Smooth muscle cell (in vitro differentiated cells): ENCODE results near the gene SERPINA12. TPM values are rescaled to one million over a fixed set of nuclear protein-coding genes. Genes with fewer than 3 reads are reported as not detected.
"Not testable (repeated sequence)": the region's sequence is repeated elsewhere in the genome, so short reads cannot be mapped to it uniquely, and the experiment has no call there.

Source experiments
- DNase-seq: peaks from one replicate; lab custom pipeline; 2025; ENCODE audit not compliant: unreplicated experiment; lab: John Stamatoyannopoulos, UW
- H2AFZ ChIP-seq: fragments of 200-600 bp; sonication (generic); 2 replicates; pipeline ENCODE4 v1.6.0; 2016; ENCODE audit warnings: antibody characterized with exemption, low read depth, mild to moderate bottlenecking
- H3F3A ChIP-seq: fragments of 200-600 bp; sonication (generic); 2 replicates; pipeline ENCODE4 v1.6.0; 2017; ENCODE audit warnings: antibody characterized with exemption, low read depth
- H3K27ac ChIP-seq: fragments of 200-600 bp; sonication (generic); 2 replicates; pipeline ENCODE4 v1.5.1; 2016; ENCODE audit warnings: low read depth, mild to moderate bottlenecking
- H3K27me3 ChIP-seq: fragments of 200-600 bp; sonication (generic); 2 replicates; pipeline ENCODE4 v1.6.1; 2016; ENCODE audit warnings: low read depth, mild to moderate bottlenecking
- H3K36me3 ChIP-seq: fragments of 200-600 bp; sonication (generic); 2 replicates; pipeline ENCODE4 v1.5.1; 2016; ENCODE audit warnings: low read depth
- H3K4me1 ChIP-seq: fragments of 200-600 bp; sonication (generic); 2 replicates; pipeline ENCODE4 v1.5.1; 2016; ENCODE audit warnings: low read depth
- H3K4me2 ChIP-seq: fragments of 200-600 bp; sonication (generic); 2 replicates; pipeline ENCODE4 v1.6.0; 2016; ENCODE audit warnings: mild to moderate bottlenecking
- H3K4me3 ChIP-seq: fragments of 200-600 bp; sonication (generic); 2 replicates; pipeline ENCODE4 v1.5.1; 2016; ENCODE audit warnings: mild to moderate bottlenecking
- H3K79me2 ChIP-seq: fragments of 200-600 bp; sonication (generic); 2 replicates; pipeline ENCODE4 v1.6.0; 2016; ENCODE audit warnings: low read depth, mild to moderate bottlenecking
- H3K9ac ChIP-seq: fragments of 200-600 bp; sonication (generic); 2 replicates; pipeline ENCODE4 v1.6.0; 2016; ENCODE audit warnings: low read depth
- H3K9me3 ChIP-seq: fragments of 200-600 bp; sonication (generic); replicated peaks from 2 replicates; pipeline ENCODE4 v1.5.1; 2016; ENCODE audit warnings: low read depth
- H4K20me1 ChIP-seq: fragments of 200-600 bp; sonication (generic); 2 replicates; pipeline ENCODE4 v1.6.0; 2016; ENCODE audit warnings: low read depth
- CTCF ChIP-seq: fragments of 200-600 bp; sonication (generic); IDR thresholded peaks from 2 replicates; pipeline ENCODE4 v1.5.1; 2017; ENCODE audit warnings: borderline replicate concordance, mild to moderate bottlenecking, antibody characterized with exemption; ENCODE audit not compliant: insufficient read depth, poor library complexity, severe bottlenecking
- WGBS: methylation state at CpG from one replicate; pipeline ENCODE4 v1.1.7; 2016; ENCODE audit warnings: low lambda C conversion rate; 5-methylcytosine and 5-hydroxymethylcytosine counted together
- polyA plus RNA-seq: library from polyadenylated mRNA; unstranded; fragments of >200 nt; fragmentation: Nextera tagmentation; extraction: Ambion mirVana; gene quantifications from 2 replicates; pipeline ENCODE4 v1.2.1, GENCODE V29; 2016
- total RNA-seq: library from RNA; depleted of rRNA; stranded (reverse); fragments of >200 nt; gene quantifications from 2 replicates; pipeline ENCODE4 v1.2.3, GENCODE V29; 2014

The SERPINA12 gene
- total and polyA plus RNA-seq, 2 experiments from 2014 or later, result not detected

GRCh38 chr14:94484481-94484880, 24.8 kb downstream of the SERPINA12 start:
- DNase-seq, result no peak
- TF ChIP-seq CTCF, result no peak
- Histone ChIP-seq H2AFZ (no peak overlapping the region), H3K4me3 (no peak overlapping the region), H3K27ac (no peak overlapping the region), H3K36me3 (no peaks in the 10 kb centered on the region), H3K79me2 (no peaks in the 10 kb centered on the region), H3K9me3 (no peaks in the 10 kb centered on the region), H4K20me1 (no peaks in the 10 kb centered on the region), H3K4me2 (no peak overlapping the region), H3K9ac (no peak overlapping the region), H3K4me1 (peaks cover 2% of the 10 kb centered on the region), H3K27me3 (peaks cover 9% of the 10 kb centered on the region), H3F3A (no peaks in the 10 kb centered on the region)
- 84% methylated on average over 5 of the region's 5 CpGs for WGBS

- no peak overlapping the region for H3K27ac ChIP-seq
- TF ChIP-seq CTCF, result no peak
- H3K9ac ChIP-seq, result no peak overlapping the region
- no peaks in the 10 kb centered on the region for H3K36me3 ChIP-seq
- H3K27me3 ChIP-seq, result peaks cover 9% of the 10 kb centered on the region
- no peaks in the 10 kb centered on the region for H3F3A ChIP-seq
- H3K4me1 ChIP-seq, result peaks cover 2% of the 10 kb centered on the region
- no peaks in the 10 kb centered on the region for H3K79me2 ChIP-seq
- H4K20me1 ChIP-seq, result no peaks in the 10 kb centered on the region
- WGBS, result 85% methylated on average over 7 of the region's 7 CpGs
- H3K4me3 ChIP-seq, result no peak overlapping the region
- H3K4me2 ChIP-seq, result no peak overlapping the region
- no peaks in the 10 kb centered on the region for H3K9me3 ChIP-seq
- H2AFZ ChIP-seq, result no peak overlapping the region
- DNase-seq, result no peak
Measured at GRCh38 chr14:94483729-94484275, 25.5 kb downstream of the SERPINA12 start.

- Histone ChIP-seq H3K4me2 (no peak overlapping the region), H3K4me3 (no peak overlapping the region), H3K9me3 (no peaks in the 10 kb centered on the region), H2AFZ (no peak overlapping the region), H3F3A (no peaks in the 10 kb centered on the region), H3K27me3 (peaks cover 9% of the 10 kb centered on the region), H3K36me3 (no peaks in the 10 kb centered on the region), H3K79me2 (no peaks in the 10 kb centered on the region), H3K9ac (no peak overlapping the region), H3K4me1 (peaks cover 2% of the 10 kb centered on the region), H3K27ac (no peak overlapping the region), H4K20me1 (no peaks in the 10 kb centered on the region)
- 94% methylated on average over 10 of the region's 10 CpGs for WGBS
- no peak for TF ChIP-seq CTCF
- no peak for DNase-seq
Measured at GRCh38 chr14:94483071-94483451, 26.2 kb downstream of the SERPINA12 start.

- not testable (repeated sequence) for H3K27me3 ChIP-seq, H3K4me1 ChIP-seq, H4K20me1 ChIP-seq, H2AFZ ChIP-seq, H3F3A ChIP-seq, H3K9me3 ChIP-seq, H3K4me3 ChIP-seq, H3K9ac ChIP-seq, DNase-seq, H3K4me2 ChIP-seq, H3K27ac ChIP-seq, H3K36me3 ChIP-seq, H3K79me2 ChIP-seq
- 92% methylated on average over 10 of the region's 10 CpGs for WGBS
Measured at GRCh38 chr14:94482132-94483070, 26.9 kb downstream of the SERPINA12 start.
